NCI-H187 treated with DMSO at 0.1 percent for 48 hours (cell line): Measurements from ENCODE around the gene SMARCA4.

Source experiments
- DNase-seq: peaks from one replicate; lab custom pipeline; 2025; lab: John Stamatoyannopoulos, UW

SMARCA4 gene

GRCh38 chr19:11010041-11010440, 49.2 kb downstream of the SMARCA4 start:
- DNase-seq, result no peak

- no peak for DNase-seq
These were observed 51.7 kb downstream of the SMARCA4 start for GRCh38 chr19:11012507-11012906.

DNA sequence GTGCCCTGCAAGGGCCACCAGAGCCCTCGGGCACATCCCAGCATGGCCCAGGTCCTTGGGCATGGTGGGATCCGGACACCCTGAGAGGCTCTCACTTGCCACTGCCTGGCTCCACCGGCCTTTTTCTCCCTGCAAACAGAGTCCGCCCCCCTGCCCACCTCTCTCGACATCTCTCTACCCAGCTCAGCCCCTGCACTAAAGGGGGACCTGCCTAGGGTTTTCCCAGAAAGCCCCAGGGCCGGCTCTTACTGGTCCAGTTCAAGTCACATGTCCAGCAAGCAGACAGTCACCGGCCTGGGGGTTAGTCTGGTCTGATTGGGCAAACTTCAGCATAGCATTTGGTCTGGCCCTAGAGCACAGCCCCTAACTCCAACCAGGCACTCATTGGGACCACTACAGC, 52.9 kb downstream of the SMARCA4 start:
- DNase-seq, result no peak

DNA sequence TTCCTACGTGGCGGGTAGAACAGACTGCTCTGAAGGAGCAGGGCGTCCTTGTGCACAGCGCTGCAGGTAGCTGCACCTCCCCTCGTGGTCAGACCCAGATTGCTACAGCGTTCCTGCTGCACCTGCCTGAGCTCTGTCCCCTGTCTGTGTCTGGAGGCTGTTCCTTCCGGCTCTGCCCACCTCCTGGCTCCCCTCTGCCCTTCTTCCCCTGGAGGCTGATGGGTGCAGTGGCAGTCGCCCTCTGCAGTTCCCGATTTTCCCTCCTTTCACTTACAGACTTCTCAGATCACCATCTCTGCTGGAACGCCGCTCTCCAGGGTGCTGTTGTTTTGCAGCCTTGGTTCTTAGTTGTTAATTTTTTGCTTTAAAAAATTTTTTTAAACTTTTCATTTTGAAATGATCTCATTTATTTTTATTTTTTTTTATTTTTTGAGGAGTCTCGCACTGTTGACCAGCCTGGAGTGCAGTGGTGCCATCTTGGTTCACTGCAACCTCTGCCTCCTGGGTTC, 53.6 kb downstream of the SMARCA4 start:
- DNase-seq, result no peak

DNA sequence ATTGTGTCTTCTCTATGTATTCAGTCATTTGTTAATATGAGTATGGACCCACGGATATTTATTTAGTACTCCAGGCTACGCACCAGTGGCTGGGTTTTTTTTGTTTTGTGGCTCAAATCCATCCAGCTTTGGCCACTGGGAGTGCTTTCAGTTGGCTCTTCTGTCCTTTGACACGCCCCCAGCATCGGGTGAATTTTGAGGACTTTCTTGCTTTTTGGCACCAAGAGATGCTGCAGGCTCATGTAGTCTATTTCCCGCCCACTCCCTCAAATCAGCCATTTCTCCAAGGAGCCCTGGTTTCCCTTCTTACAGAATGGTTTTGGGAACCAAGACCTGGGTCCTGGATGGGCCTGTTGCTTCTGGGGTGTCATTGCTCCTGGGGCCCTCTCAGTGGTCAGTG, 55.8 kb downstream of the SMARCA4 start:
- DNase-seq, result no peak

DNA sequence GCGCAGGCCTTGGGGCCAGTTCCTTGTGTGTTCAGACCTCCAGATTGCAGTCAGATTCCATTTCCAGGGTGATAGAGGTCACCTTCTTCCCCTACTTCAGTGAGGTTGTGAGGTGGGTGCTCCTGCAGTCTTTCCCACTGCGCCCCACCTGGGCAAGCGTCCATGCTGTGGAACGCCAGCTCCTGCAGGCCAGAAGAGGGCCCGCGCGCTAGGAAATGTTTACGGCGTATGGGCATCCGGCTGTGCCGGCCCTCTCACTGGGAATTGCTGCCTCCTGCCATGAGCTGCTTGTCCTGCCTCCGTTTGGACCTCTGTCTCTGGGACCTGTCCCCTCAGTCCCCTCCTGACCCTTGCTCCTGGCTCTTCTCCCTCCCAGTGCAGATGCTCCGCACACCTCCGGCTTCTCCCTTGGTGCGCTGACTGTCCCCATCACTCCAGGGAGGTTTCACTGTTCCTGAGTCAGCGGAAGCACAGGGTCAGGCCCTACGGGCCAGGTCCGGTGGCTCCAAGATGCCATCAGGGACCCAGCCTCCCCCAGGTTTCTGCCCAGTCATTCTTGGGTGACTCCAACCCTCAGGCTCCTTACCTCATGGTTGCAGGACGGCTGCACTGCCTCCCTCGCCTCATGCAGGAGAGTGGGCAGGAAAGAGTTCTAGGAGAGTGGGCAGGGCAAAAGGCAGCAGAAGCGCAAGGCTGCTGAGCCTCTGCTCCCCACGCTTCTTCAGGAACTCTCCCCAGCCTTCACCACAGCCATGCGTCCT, 56.6 kb downstream of the SMARCA4 start:
- no peak for DNase-seq

- no peak for DNase-seq
These were observed 57.3 kb downstream of the SMARCA4 start for GRCh38 chr19:11018179-11018578.

DNA sequence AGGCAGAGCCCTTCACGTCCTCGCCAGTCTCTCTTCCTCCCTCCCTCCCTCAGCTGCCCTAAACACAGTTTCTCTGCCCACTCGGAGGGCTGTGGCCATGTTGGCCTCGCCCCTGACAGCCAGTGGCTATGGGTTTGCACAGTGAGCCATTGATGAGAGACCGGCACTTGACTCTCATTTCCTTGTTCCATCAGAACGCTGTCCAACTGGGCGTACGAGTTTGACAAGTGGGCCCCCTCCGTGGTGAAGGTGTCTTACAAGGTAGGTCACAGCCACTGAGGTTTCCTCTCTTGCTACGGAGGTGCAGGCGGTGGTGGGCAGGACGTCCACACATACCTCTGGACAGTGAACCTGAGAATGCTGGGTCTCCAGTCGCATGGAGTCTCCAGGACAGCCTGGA, 57.9 kb downstream of the SMARCA4 start:
- no peak for DNase-seq

- no peak for DNase-seq
These were observed 58.4 kb downstream of the SMARCA4 start for GRCh38 chr19:11019262-11019661.

DNA sequence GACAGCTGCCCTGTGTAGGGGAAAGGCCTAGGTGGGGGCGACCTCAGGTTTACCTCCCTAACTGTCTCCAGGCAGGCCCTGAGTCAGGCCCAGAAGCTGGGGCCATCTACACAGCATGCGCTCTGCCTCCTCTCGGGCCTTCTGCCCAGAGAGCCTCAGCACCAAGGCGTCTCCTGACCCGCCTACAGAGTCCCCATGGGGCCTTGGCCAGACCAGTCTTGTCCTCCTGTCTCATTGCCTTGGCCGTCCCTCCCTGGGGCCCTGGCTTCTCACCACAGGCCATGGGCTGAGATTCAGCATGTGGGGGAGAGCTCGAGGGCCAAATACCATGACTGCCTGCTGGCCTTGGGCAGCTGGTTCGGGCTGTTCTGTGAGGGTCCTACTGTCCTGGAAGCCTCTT, 59.0 kb downstream of the SMARCA4 start:
- DNase-seq, result no peak

GRCh38 chr19:11020423-11020822, 59.6 kb downstream of the SMARCA4 start:
- no peak for DNase-seq

DNA sequence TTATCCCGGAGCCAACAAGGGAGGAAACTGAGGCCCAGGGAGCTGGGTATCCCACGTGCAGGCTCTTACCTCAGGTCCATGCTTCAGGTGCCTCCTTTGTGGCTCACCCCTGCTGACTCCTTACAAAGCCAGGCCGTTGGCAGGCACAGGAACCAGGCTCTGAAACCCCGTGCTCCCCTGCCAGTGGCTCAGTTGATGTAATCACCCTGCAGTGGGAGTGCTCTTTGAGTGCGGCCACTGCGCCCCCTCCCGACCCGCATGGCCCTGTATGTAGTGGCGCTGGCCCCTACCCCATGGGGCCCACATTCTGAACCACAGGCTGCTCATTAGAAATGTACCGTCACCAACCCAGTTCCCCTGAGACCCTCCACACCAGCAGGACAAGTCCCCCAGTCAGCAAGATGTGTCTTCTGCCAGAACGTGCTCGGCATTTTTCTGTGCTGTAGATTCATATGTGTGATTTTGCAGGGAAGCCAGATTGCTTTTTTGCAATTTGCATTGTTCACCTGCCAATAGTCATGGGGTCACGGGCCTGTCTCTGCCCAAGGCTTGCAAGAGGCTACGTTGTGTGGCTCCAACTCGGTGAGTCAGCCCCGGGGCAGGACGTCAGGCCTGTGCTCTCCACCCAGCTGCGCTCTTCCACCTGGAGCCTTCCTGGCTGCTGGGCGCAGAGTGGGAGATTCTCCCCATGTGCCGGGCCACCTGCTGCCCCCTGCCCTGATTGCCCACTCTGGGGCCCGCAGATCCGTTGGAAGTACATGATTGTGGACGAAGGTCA, 60.3 kb downstream of the SMARCA4 start:
- DNase-seq, result no peak

DNA sequence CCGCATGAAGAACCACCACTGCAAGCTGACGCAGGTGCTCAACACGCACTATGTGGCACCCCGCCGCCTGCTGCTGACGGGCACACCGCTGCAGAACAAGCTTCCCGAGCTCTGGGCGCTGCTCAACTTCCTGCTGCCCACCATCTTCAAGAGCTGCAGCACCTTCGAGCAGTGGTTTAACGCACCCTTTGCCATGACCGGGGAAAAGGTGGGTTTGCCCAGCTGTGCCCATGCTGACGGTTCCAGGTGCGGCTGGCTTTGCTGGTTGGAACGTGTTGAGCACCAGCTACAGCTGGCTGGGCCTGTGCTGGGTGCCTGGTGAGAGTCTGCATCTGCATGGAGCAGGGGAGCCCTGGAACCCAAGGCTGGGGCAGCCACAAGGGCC, 60.9 kb downstream of the SMARCA4 start:
- DNase-seq, result no peak

- no peak for DNase-seq
These were observed 62.2 kb downstream of the SMARCA4 start for GRCh38 chr19:11023016-11023415.

DNA sequence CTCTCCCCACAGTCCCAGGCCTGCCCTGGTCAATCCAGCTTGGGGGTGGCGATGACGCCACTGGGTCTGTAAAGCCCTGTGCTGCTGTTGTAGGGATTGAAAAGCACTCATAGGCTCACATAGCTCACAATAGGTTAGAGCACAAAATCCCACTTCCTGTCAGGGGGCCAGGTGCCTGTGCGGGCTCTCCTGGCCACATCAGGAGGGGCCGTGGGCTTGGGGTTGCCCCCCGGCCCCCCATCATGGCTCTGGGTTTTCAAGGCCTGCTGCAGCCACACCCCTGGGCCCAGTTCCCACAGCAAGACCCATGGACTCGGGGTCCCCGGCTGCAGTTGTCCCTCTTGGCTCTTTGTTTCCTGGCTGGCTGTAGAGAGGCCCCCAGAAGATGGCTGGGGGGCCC, 62.9 kb downstream of the SMARCA4 start:
- no peak for DNase-seq

GRCh38 chr19:11024259-11024658, 63.4 kb downstream of the SMARCA4 start:
- DNase-seq, result no peak

GRCh38 chr19:11025006-11025405, 64.2 kb downstream of the SMARCA4 start:
- DNase-seq, result no peak

DNA sequence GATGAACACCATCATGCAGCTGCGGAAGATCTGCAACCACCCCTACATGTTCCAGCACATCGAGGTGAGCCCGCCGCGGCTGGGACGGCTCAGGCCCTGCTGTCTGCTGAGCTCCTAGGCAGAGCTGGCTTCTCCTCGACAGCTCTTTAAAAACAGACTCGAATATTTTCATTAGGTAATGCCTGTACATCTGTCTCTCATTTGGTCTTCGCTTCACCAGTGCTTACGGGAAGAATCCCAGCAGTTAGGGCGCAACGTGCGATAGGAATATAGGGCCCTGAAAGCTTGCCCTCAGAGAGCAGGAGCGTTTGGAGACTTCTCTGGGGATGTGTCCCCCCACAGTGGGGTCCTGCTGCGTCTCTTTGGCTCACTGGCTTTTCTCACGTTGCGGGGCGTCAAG, 64.6 kb downstream of the SMARCA4 start:
- DNase-seq, result no peak

- no peak for DNase-seq
These were observed 65.2 kb downstream of the SMARCA4 start for GRCh38 chr19:11025997-11026396.

DNA sequence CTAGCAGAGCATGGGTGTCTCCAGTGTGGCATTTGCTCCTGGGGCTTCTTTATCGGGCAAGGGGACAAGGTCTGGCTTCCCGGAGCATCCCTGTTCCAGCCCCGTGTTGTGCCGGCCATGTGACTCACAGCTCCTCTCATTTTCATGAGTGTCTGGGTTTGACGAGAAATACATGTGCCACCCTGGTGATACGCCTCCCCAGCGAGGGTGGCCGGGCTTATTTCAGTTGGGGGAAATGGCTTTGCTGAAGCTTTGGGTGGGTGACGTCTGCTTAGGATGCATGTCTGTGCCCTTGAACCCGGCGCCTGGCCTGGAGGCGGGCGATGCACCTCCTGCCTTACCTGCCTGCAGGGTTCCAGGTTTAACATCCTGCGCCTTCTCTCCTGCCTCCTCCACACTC, 66.6 kb downstream of the SMARCA4 start:
- no peak for DNase-seq

DNA sequence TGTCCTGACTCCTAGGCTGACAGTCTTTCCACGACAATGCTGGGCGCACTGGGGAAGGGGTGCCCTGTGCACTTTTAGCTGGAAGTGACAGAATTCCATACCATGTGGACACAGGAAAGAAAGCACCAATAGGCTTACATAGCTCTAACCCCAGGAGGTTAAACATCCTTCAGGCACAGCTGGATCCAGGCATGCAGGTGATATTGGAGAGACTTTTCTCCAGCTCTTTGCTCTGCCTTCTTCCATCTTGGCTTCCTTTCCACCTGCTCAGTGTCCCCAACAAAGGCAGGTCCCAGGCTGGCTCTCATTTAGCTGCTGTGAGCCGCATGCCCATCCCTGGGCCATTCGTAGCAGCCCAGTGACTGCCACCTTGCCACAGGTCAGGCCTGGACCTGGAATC, 67.3 kb downstream of the SMARCA4 start:
- no peak for DNase-seq

- DNase-seq, result no peak
These were observed 70.7 kb downstream of the SMARCA4 start for GRCh38 chr19:11031421-11032070.

- no peak for DNase-seq
These were observed 72.4 kb downstream of the SMARCA4 start for GRCh38 chr19:11033251-11033650.
